ENCODE data around the gene HPD.

The HPD gene

DNA sequence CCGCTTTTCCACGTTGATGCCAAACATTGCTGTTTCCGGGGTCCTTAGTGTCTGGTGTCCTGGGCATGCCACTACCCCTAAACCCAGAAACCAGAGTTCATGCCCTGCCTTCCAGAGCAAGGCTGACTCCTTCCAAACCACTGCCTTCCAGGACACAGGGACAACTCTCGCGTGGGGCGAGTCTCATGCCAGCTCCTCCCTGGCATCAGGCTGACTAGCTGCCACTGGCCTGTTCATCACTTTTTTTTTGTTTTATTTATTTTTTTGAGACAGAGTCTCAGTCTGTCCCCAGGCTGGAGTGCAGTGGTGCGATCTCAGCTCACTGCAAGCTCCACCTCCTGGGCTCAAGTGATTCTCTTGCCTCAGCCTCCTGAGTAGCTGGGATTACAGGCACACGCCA lies 50.0 kb downstream of the HPD start:
- no peak for DNase-seq (ENCODE audit: extremely low spot score)
- TF ChIP-seq SUZ12 (IDR thresholded peaks at IDR 0.05): no peak
- no peak for TF ChIP-seq FOXA1 (IDR thresholded peaks at IDR 0.05)
- TF ChIP-seq FOXM1 (IDR thresholded peaks at IDR 0.05; ENCODE audit: borderline replicate concordance): no peak
- no peak for TF ChIP-seq ELF4 (IDR thresholded peaks at IDR 0.05)
- TF ChIP-seq ARNT (IDR thresholded peaks at IDR 0.05): no peak
- no peak for TF ChIP-seq FOXK2 (IDR thresholded peaks at IDR 0.05)
- no peak for TF ChIP-seq TARDBP (IDR thresholded peaks at IDR 0.05)
- TF ChIP-seq, protein P1, sequence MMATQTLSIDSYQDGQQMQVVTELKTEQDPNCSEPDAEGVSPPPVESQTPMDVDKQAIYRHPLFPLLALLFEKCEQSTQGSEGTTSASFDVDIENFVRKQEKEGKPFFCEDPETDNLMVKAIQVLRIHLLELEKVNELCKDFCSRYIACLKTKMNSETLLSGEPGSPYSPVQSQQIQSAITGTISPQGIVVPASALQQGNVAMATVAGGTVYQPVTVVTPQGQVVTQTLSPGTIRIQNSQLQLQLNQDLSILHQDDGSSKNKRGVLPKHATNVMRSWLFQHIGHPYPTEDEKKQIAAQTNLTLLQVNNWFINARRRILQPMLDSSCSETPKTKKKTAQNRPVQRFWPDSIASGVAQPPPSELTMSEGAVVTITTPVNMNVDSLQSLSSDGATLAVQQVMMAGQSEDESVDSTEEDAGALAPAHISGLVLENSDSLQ (IDR thresholded peaks at IDR 0.05): no peak
- TF ChIP-seq HDGF (IDR thresholded peaks at IDR 0.05; ENCODE audit: borderline replicate concordance): no peak
- TF ChIP-seq L3MBTL2 (conservative IDR thresholded peaks at IDR 0.05): no peak
- no peak for TF ChIP-seq NFRKB (IDR thresholded peaks at IDR 0.05)
- TF ChIP-seq BHLHE40 (IDR thresholded peaks at IDR 0.05; ENCODE audit: borderline replicate concordance): no peak
- no peak for TF ChIP-seq LEF1 (IDR thresholded peaks at IDR 0.05; ENCODE audit: borderline replicate concordance)
- TF ChIP-seq SP1 (IDR thresholded peaks at IDR 0.05): no peak
- no peak for TF ChIP-seq CTBP1 (IDR thresholded peaks at IDR 0.05; ENCODE audit: borderline replicate concordance)
- no peak for TF ChIP-seq ZNF384 (IDR thresholded peaks at IDR 0.05)
- ChIA-PET POLR2A (interaction anchor here (8.0 kb wide), 1 partner anchor 12 kb away, joined by 125 read pairs; the partner anchor contains the start of gene RHOF), CTCF (interaction anchor here (5.0 kb wide), 1 partner anchor 13 kb away, joined by 54 read pairs; the partner anchor contains the start of gene RHOF)

DNA sequence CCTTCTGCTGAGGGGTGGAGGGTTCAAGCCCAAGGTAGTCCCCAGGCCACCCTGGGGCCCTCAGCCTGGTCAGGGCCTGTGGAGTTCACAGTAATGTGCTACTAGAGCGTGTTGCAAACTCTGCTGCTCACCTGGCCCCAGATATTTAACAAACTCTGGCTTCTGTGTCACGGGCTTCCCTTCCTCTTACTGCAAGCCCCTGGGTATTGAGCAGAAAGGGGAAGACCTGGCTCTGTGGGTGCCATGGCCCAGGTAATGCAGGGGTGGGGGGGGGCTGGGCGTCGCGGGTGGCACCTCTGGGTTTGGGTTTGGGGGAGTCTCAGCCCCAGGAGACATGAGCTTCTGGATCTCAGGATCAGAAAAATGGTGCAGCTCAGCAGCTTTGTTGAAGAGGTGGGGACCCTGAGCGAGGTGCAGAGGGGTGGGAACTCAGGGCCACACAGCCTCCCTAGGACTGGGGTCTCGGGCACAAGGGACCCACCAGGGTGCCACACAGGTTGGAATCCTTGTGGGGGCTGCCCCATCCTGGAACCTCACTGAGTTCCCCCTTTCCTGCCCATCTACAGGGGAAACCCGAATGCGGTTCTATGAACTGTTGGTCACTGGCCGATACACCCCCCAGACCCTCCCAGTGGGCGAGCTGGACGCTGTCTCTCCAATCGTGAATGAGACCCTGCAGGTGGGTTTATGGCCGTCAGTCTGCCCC lies 50.9 kb downstream of the HPD start:
- no peak for DNase-seq (ENCODE audit: extremely low spot score)
- ChIA-PET CTCF (interaction anchor here (5.0 kb wide), 1 partner anchor 12 kb away, joined by 54 read pairs; the partner anchor contains the start of gene RHOF), POLR2A (interaction anchor here (8.0 kb wide), 1 partner anchor 11 kb away, joined by 125 read pairs; the partner anchor contains the start of gene RHOF)
- TF ChIP-seq ZNF384 (IDR thresholded peaks at IDR 0.05) (no peak), FOXA1 (IDR thresholded peaks at IDR 0.05) (no peak)

- TF ChIP-seq BHLHE40 (IDR thresholded peaks at IDR 0.05; ENCODE audit: borderline replicate concordance) (no peak), FOXM1 (IDR thresholded peaks at IDR 0.05; ENCODE audit: borderline replicate concordance) (no peak), ELF4 (IDR thresholded peaks at IDR 0.05) (no peak), TARDBP (IDR thresholded peaks at IDR 0.05) (no peak), NFRKB (IDR thresholded peaks at IDR 0.05) (no peak), FOXK2 (IDR thresholded peaks at IDR 0.05) (no peak), ZNF384 (IDR thresholded peaks at IDR 0.05) (no peak), FOXA1 (IDR thresholded peaks at IDR 0.05) (no peak), HDGF (IDR thresholded peaks at IDR 0.05; ENCODE audit: borderline replicate concordance) (no peak), CTBP1 (IDR thresholded peaks at IDR 0.05; ENCODE audit: borderline replicate concordance) (no peak), L3MBTL2 (conservative IDR thresholded peaks at IDR 0.05) (no peak), SUZ12 (IDR thresholded peaks at IDR 0.05) (no peak), SP1 (IDR thresholded peaks at IDR 0.05) (no peak), LEF1 (IDR thresholded peaks at IDR 0.05; ENCODE audit: borderline replicate concordance) (no peak)
- TF ChIP-seq, protein P1 (IDR thresholded peaks at IDR 0.05): no peak
- ChIA-PET CTCF (interaction anchor here (0.6 to 5.0 kb wide), 3 partner anchors 11 to 356 kb away, joined by 3 to 54 read pairs (median 5); partner anchors contain the start of gene RHOF), POLR2A (interaction anchor here (1.4 to 8.0 kb wide), 2 partner anchors 10 to 82 kb away, joined by 4 to 125 read pairs; partner anchors contain the start of genes PSMD9 and RHOF)
- no peak for DNase-seq (ENCODE audit: extremely low spot score)
These were observed 51.9 kb downstream of the HPD start for GRCh38 chr12:121806546-121807423.

DNA sequence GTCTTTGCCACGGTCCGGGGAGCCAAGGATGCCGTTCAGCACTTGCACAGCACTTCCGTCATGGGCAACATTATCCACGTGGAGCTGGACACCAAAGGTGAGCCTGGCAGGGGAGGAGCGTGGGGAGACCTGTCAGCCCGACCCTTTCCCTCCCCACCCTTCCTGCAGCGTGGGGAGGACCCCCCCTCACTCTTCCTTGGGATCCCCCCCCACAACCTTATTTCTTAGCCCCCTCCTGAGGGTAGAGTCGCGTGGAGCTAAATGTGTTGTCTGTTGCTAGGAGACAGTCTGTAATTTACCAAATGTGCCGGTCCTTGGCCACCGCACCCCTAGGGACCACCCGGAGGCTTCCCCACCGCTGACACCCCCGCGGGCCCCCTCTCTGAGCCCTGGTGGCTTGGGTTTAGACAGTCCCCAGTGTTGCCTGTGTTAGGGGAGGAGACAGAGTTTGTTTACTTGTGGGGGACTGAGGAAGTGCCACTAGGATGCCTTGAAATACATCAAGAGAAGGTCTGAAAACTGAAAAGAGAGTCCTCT lies 52.6 kb downstream of the HPD start:
- ChIA-PET POLR2A (interaction anchor here (1.4 to 8.0 kb wide), 2 partner anchors 9 to 82 kb away, joined by 4 to 125 read pairs; partner anchors contain the start of genes PSMD9 and RHOF), CTCF (interaction anchor here (0.5 to 5.0 kb wide), 2 partner anchors 10 to 450 kb away, joined by 4 to 54 read pairs; partner anchors contain the start of gene RHOF)
- DNase-seq (ENCODE audit: extremely low spot score): no peak
- TF ChIP-seq BHLHE40 (IDR thresholded peaks at IDR 0.05; ENCODE audit: borderline replicate concordance): no peak
- no peak for TF ChIP-seq TARDBP (IDR thresholded peaks at IDR 0.05)
- TF ChIP-seq, protein P1 (IDR thresholded peaks at IDR 0.05): no peak
- no peak for TF ChIP-seq SP1 (IDR thresholded peaks at IDR 0.05)
- no peak for TF ChIP-seq CTBP1 (IDR thresholded peaks at IDR 0.05; ENCODE audit: borderline replicate concordance)
- TF ChIP-seq NFRKB (IDR thresholded peaks at IDR 0.05): no peak
- no peak for TF ChIP-seq HDGF (IDR thresholded peaks at IDR 0.05; ENCODE audit: borderline replicate concordance)
- TF ChIP-seq ARNT (IDR thresholded peaks at IDR 0.05): no peak
- TF ChIP-seq ZNF384 (IDR thresholded peaks at IDR 0.05): no peak
- TF ChIP-seq LEF1 (IDR thresholded peaks at IDR 0.05; ENCODE audit: borderline replicate concordance): no peak
- TF ChIP-seq FOXA1 (IDR thresholded peaks at IDR 0.05): no peak
- no peak for TF ChIP-seq L3MBTL2 (conservative IDR thresholded peaks at IDR 0.05)
- no peak for TF ChIP-seq ELF4 (IDR thresholded peaks at IDR 0.05)
- no peak for TF ChIP-seq SUZ12 (IDR thresholded peaks at IDR 0.05)
- TF ChIP-seq FOXK2 (IDR thresholded peaks at IDR 0.05): no peak
- TF ChIP-seq FOXM1 (IDR thresholded peaks at IDR 0.05; ENCODE audit: borderline replicate concordance): no peak

Data from HEK293T (cell line).